Measurements from ENCODE around the gene MTHFD2L. TPM values are rescaled to one million over a fixed set of nuclear protein-coding genes. Genes with fewer than 3 reads are reported as not detected.

Gene MTHFD2L
- total RNA-seq, 2 experiments from 2014 or later, result 8.2 to 8.3 TPM

DNA sequence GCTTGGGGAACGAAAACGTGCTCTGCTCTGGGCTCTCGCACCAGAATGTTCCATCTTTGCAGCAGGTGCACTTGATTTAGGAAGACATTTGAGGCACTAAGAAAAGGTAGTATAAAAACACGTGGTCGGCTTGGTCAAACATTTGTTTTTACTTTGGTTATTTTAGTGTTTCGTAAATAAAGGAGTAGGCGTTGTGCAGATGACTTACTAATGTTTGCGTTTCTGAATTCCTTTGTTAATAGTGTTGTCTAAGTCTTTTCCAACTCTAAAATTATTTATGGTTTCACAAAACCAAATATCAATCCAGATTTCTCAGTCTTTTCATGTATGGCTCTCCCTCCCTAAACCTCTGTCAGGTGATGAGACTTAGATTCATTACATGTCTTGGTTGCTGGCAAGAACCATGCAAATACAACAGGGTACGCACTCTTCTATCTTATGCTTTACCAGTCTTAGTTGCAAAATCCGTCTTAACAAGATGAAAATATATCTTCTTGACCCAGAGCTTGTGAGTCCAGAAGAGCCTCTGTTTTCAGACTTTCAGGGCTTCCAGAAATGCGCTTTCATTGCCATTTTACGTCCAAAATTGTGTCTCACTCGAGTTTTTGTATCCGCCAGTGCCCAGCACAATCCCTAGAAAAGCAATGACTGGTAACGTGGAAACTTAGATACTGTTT, 686 bp downstream of the MTHFD2L start:
- Mint-ChIP-seq H3K4me3 (peak overlapping the region; percentile 90), H3K27ac (peak overlapping the region; percentile 91), H3K27me3 (peaks cover 21% of the 10 kb centered on the region), H3K9me3 (no peaks in the 10 kb centered on the region), H3K36me3 (peaks cover 19% of the 10 kb centered on the region), H3K4me1 (peaks cover 23% of the 10 kb centered on the region)
- DNase-seq, result no peak

DNA sequence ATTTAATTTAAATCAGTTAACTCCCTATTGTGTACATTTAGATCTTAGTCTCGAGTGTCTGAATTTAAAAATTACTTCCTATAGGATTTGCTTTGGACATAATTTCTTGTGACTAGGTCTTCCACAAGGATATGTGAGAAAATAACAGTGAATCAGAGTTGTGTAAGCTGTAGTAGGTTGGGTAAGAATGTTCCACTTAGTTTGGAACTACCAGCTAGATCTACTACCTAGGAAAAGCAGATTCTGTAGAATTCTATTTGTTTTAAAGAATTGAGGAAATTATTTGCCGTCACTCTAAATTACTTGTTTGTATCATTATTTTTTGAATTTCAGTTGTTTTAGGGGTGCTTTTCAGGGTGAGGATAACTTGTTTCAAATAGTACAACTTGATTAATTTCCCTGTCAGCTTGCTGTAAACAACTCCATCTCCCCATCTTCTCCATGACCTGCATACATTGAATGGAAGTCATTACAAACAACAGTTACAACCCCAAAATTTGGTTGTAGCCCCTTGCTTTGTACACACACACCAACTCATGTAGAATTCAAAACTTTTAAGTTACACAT, 1.3 kb downstream of the MTHFD2L start:
- peak overlapping the region; percentile 91 for H3K27ac Mint-ChIP-seq

DNA sequence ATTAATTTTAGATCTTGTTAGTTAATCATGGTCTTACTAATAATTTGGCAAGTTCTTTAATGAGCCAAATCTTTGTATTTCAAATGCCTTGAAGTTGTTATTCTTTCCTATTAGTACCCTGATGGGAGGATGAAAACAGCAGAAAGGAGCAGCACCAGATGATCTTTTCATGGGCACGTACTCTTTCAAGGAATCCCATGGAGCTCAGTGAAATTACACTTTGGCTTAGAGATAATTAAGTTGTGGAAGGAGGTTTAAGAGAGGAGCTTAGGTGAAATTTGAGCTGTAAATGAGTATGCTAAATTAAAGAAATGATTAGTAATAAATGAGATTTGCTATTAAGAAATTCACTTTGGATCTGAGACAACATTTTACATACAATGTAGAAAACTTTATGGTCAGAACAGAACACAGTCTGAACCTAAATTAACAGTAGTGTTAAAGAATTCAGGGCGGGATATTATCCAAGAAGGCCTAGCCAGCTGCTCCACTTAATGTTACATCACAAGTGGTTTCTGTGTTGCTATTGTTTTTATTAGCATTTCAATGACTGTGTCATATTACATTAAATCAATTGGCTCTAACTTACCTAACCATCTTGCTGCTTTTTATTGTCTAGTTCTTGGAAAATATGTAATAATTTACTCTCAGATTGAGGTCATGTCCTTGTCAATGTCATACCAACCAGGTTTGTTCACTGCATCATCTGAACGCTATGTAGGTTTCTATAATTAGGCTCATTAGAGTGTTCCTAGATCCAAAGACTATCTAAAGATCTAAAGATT, 3.9 kb downstream of the MTHFD2L start:
- H3K4me3 Mint-ChIP-seq, result no peak overlapping the region
- H3K4me1 Mint-ChIP-seq, result peaks cover 21% of the 10 kb centered on the region
- DNase-seq, result no peak
- peaks cover 2% of the 10 kb centered on the region for H3K27me3 Mint-ChIP-seq
- no peak overlapping the region for H3K27ac Mint-ChIP-seq
- peaks cover 28% of the 10 kb centered on the region for H3K36me3 Mint-ChIP-seq
- no peaks in the 10 kb centered on the region for H3K9me3 Mint-ChIP-seq

More for the DNA sequence above, 1.3 kb downstream of the MTHFD2L start:
- no peak for DNase-seq
- Mint-ChIP-seq H3K9me3 (no peaks in the 10 kb centered on the region), H3K4me1 (peaks cover 23% of the 10 kb centered on the region), H3K4me3 (peak overlapping the region; percentile 90), H3K27me3 (peaks cover 16% of the 10 kb centered on the region), H3K36me3 (peaks cover 21% of the 10 kb centered on the region)

DNA sequence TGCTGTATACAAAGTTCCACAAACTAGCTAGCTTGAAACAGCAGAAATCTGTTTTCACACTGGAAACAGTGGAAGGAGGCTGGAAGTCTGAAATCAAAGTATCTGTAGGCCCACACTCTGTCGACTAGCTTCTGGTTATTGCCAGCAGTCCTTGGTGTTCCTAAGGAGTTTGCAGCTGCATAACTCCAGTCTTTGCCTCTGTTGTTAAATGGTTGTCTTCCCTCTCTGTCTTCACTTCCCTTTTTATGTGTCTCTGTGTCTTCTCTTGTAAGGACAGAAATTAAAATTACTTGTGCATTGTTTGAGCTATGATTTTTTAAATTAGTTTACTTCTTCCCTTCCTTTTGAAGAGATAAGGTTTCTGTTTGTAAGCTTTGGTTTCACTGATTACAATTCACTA, 8.2 kb downstream of the MTHFD2L start:
- Mint-ChIP-seq H3K27ac (no peak overlapping the region), H3K4me1 (peaks cover 18% of the 10 kb centered on the region), H3K9me3 (no peaks in the 10 kb centered on the region), H3K27me3 (no peaks in the 10 kb centered on the region), H3K4me3 (no peak overlapping the region), H3K36me3 (peaks cover 26% of the 10 kb centered on the region)
- no peak for DNase-seq

DNA sequence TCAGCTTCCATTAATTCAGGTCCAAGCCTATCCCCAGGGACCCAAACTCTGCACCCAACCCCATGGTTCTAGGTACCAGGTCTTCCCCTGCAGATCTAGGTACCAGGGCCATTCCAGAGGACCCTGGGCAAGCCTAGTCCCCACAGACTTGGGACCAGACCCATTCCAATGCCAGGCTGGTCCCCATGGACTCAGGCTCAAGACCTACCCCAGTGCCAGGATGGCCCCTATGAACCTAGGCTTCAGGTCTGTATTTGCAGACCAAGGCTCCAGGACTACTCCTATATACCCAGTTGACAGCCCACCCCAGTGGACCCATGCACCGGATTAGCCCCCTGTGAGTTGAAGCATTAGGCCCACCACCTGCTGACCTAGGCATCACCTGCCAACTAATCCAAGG, 8.9 kb downstream of the MTHFD2L start:
- no peak for DNase-seq

DNA sequence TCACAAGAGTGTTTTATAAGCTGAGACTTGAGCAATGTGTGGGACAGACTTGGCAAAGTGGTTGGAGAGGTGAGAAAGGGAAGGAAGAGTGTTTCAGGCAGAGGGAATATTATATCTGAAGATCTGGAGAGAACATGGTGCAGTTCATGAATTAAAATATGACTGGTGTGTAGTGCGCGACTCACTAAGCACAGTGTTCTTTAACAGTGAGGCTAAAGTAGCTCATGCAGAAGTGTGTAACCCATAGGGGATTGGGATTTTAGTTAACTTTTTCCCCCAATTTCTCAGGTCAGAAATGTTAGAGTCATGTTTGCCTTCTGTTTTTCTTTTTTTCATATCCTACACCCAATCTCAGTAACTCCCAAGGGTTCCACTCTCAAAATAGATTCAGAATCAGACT, 9.7 kb downstream of the MTHFD2L start:
- Mint-ChIP-seq H3K27me3 (no peaks in the 10 kb centered on the region), H3K9me3 (no peaks in the 10 kb centered on the region), H3K27ac (no peak overlapping the region), H3K4me3 (no peak overlapping the region), H3K36me3 (peaks cover 20% of the 10 kb centered on the region), H3K4me1 (peaks cover 15% of the 10 kb centered on the region)
- no peak for DNase-seq

More for the DNA sequence above, 8.9 kb downstream of the MTHFD2L start:
- H3K4me3 Mint-ChIP-seq, result no peak overlapping the region
- H3K9me3 Mint-ChIP-seq, result no peaks in the 10 kb centered on the region
- peaks cover 18% of the 10 kb centered on the region for H3K4me1 Mint-ChIP-seq
- H3K27me3 Mint-ChIP-seq, result no peaks in the 10 kb centered on the region
- H3K27ac Mint-ChIP-seq, result no peak overlapping the region
- H3K36me3 Mint-ChIP-seq, result peaks cover 20% of the 10 kb centered on the region

DNA sequence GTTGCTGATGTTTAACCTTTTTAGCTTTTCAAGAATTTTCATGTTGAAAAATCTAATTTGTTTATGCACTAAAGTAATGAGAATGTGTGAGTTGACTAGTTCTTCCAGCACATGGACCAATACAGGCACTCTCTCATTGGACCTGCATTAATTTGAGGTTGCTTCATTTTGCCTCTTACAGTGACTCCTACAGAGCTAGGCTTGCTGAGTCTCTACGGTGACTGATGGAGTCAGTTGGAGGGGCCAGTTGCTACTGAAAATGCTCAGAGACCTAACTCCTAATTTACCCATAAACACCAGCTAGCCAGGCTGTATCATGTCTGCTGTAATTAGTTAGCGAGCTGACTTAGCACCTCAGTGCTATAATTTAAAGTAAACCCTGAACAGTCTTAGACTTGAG, 10.9 kb downstream of the MTHFD2L start:
- peaks cover 14% of the 10 kb centered on the region for H3K36me3 Mint-ChIP-seq

DNA sequence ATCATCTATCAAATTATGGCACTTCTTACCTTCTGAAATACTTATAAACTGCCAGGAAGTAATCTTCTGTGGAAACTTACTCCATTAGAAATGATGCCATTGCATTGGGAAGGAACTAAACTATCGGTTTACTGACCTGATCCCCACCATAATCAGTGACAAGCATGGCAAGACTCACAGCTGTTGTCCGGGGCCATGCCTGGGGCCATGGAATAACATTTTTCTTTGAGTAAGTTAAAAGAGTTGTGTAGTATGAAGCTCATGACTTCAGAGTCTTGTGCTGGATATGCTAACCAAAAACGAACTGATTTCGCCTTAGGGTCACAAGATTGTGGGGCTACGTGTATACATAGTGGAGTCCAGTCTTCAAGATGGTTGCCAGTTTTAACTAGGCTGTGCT, 15.4 kb downstream of the MTHFD2L start:
- Mint-ChIP-seq H3K27me3 (no peaks in the 10 kb centered on the region), H3K9me3 (no peaks in the 10 kb centered on the region), H3K4me1 (peaks cover 3% of the 10 kb centered on the region), H3K27ac (no peak overlapping the region), H3K36me3 (peaks cover 8% of the 10 kb centered on the region), H3K4me3 (no peak overlapping the region)
- DNase-seq, result no peak

More for the DNA sequence above, 10.9 kb downstream of the MTHFD2L start:
- H3K4me3 Mint-ChIP-seq, result no peak overlapping the region
- H3K27ac Mint-ChIP-seq, result no peak overlapping the region
- H3K9me3 Mint-ChIP-seq, result no peaks in the 10 kb centered on the region
- DNase-seq, result no peak
- peaks cover 15% of the 10 kb centered on the region for H3K4me1 Mint-ChIP-seq
- H3K27me3 Mint-ChIP-seq, result no peaks in the 10 kb centered on the region

DNA sequence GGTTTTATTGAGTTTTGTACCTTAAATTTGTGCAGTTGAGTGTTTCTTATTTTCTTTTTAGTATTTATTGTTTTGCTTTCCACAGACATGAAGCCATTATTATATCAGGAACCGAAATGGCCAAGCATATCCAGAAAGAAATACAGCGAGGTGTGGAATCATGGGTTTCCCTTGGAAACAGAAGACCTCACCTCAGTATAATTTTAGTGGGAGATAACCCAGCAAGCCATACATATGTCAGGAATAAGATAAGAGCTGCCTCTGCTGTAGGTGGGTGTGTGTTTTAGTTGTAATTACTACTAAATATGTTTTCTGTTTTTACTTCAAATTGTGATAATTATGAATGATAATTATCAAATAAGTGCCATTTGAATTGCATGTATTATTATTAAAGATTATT, 16.5 kb downstream of the MTHFD2L start:
- Mint-ChIP-seq H3K27me3 (no peaks in the 10 kb centered on the region), H3K4me1 (no peaks in the 10 kb centered on the region)

DNA sequence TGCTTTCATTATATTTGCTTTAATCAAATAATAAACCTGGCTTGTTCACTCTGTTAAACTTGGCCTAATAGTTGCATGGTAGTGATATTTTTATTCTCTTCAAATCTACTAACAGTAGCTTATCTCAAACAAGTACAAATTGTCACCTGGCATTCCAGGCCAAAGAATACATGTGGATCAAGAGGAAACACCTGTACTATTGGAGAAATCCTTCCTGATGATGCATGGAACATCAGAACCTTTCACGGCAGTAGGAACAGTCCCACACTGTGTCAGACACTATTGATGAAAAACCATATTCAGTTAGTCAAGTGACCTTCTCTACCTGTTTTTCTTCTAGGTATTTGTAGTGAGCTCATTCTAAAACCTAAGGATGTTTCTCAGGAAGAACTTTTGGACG, 17.0 kb downstream of the MTHFD2L start:
- Mint-ChIP-seq H3K4me3 (no peak overlapping the region), H3K4me1 (no peaks in the 10 kb centered on the region), H3K9me3 (no peaks in the 10 kb centered on the region), H3K27ac (no peak overlapping the region), H3K36me3 (peaks cover 5% of the 10 kb centered on the region), H3K27me3 (no peaks in the 10 kb centered on the region)
- DNase-seq, result no peak

More for the DNA sequence above, 16.5 kb downstream of the MTHFD2L start:
- Mint-ChIP-seq H3K9me3 (no peaks in the 10 kb centered on the region), H3K27ac (no peak overlapping the region), H3K36me3 (peaks cover 5% of the 10 kb centered on the region), H3K4me3 (no peak overlapping the region)
- DNase-seq, result no peak

DNA sequence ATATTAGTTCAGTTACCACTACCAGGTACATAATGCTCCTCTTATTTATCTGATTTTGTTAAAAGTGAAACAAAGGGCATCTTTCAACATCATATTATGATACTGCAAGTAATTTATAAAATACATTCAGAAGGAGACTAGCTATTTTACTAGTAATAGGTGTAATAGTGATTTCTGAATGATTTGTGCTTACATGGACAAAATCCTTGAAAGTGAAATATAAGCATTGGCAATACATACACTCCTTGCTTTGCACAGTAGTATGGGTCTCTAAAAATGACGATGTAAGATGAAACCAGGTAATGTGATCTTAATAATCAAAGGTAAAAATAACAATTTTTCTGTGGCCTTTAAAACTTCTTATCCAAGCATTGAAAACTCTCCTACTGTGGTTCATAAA, 17.5 kb downstream of the MTHFD2L start:
- no peak for DNase-seq
- Mint-ChIP-seq H3K27ac (no peak overlapping the region), H3K9me3 (no peaks in the 10 kb centered on the region)

DNA sequence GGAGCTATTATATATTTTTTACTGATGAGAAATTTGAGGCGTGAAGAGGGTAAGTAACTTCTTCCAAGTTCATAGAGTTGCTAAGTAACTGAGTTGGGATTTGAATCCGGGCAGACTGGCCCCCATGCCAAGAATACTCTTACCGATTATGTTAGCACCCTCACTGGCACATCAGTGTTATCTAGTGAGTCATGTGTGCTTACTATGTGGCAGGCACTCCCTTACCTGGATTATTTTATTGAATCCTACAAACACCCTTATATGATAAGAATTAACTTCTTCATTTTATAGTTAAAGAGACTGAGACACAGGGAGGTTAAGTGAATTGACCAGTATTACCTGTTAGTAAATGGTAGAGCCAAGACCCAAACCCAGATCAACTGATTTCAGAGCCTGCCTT, 20.9 kb downstream of the MTHFD2L start:
- no peaks in the 10 kb centered on the region for H3K27me3 Mint-ChIP-seq
- H3K27ac Mint-ChIP-seq, result no peak overlapping the region
- H3K4me3 Mint-ChIP-seq, result no peak overlapping the region
- H3K4me1 Mint-ChIP-seq, result no peaks in the 10 kb centered on the region
- H3K9me3 Mint-ChIP-seq, result no peaks in the 10 kb centered on the region
- no peak for DNase-seq
- H3K36me3 Mint-ChIP-seq, result peaks cover 19% of the 10 kb centered on the region

More for the DNA sequence above, 17.5 kb downstream of the MTHFD2L start:
- H3K27me3 Mint-ChIP-seq, result no peaks in the 10 kb centered on the region
- H3K4me3 Mint-ChIP-seq, result no peak overlapping the region
- H3K4me1 Mint-ChIP-seq, result no peaks in the 10 kb centered on the region
- H3K36me3 Mint-ChIP-seq, result peaks cover 5% of the 10 kb centered on the region

DNA sequence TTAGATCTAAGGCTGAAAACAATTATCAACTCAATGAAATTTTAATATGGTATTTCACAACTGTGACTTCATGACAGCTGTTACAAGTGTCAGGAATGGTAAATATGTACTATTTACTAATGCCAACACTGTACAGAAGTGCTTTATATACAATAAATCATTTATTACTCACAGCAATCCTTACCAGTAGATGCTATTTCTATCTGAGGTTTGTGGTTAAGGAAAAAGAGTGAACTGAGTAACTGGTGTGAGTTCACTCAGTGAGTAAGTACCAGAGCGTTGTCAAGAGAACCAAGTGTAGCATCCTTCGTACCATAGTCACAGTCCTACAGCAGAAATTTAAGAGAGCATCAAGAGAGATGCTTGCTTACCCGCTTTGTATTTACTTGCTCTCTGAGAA, 23.3 kb downstream of the MTHFD2L start:
- Mint-ChIP-seq H3K4me3 (no peak overlapping the region), H3K27me3 (no peaks in the 10 kb centered on the region), H3K9me3 (no peaks in the 10 kb centered on the region), H3K36me3 (peaks cover 19% of the 10 kb centered on the region), H3K4me1 (no peaks in the 10 kb centered on the region), H3K27ac (no peak overlapping the region)
- no peak for DNase-seq

DNA sequence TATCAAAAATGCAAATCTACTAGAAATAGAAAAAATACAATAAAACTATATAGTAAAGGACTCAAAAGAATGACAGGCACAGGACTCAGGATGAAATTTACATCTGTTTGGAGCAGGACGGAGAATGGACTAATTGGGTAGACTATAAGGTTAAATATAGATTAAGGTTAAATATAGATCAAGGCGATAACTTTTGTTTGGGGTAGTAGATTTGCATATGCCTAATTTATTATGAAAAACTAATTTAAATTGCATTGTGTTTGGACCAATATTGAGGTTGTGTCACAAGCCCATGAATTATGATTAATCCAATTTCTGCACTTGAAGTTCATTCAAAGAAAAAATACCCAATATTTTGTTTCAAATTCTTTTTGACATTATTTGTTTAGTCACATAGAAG, 31.0 kb downstream of the MTHFD2L start:
- Mint-ChIP-seq H3K36me3 (no peaks in the 10 kb centered on the region), H3K4me3 (no peak overlapping the region), H3K4me1 (no peaks in the 10 kb centered on the region), H3K9me3 (no peaks in the 10 kb centered on the region), H3K27me3 (no peaks in the 10 kb centered on the region), H3K27ac (no peak overlapping the region)
- no peak for DNase-seq

DNA sequence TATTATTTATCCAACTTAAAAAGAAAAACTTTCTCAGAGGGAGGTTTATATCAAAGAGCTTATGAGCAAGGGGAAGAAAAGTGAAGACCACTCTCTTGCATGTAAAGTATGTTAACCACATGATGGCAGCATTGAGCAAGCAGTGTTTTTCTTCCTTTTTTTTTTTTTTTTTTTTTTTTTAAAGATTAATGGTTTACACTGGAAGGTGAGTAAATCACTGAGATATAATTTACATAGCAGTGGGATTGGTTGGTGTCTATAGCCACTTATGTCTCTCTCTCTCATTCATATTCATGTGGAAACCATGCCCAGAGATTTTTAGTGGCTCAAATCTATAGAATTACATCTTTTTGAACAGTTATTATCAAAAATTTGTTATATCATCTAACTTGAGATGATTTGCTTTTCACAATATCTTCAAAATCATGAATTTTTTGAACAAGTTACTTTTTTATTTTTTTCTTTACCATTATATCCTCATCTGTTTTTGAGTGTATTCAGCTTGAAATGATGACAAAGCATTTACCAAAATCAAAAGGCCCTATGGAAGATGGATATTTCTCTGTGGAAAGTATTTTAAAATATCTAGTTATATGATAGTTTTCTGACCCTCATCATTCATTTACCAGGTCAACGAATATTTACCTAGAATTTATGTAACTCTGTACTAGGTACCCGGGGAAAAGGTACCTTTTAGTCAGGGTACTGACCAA, 31.6 kb downstream of the MTHFD2L start:
- no peak for DNase-seq
- no peaks in the 10 kb centered on the region for H3K4me1 Mint-ChIP-seq
- no peaks in the 10 kb centered on the region for H3K27me3 Mint-ChIP-seq
- no peak overlapping the region for H3K4me3 Mint-ChIP-seq
- H3K9me3 Mint-ChIP-seq, result no peaks in the 10 kb centered on the region
- H3K27ac Mint-ChIP-seq, result no peak overlapping the region
- no peaks in the 10 kb centered on the region for H3K36me3 Mint-ChIP-seq

Data from activated naive CD8-positive, alpha-beta T cell treated with anti-CD3 and anti-CD28 coated beads for 36 hours (primary cell).